Endodermal cell (in vitro differentiated cells): ENCODE data around the gene NPB. TPM values are rescaled to one million over a fixed set of nuclear protein-coding genes. Genes with fewer than 3 reads are reported as not detected.

Experiments
- DNase-seq: peaks from one replicate; pipeline ENCODE4 v3.0.0-alpha.2; 2017
- H3K27ac ChIP-seq: 2 replicates; pipeline ENCODE4 v1.5.1; 2013; ENCODE audit warnings: mild to moderate bottlenecking, low read depth, low read length, moderate library complexity
- H3K27me3 ChIP-seq: 2 replicates; pipeline ENCODE4 v1.6.1; 2013; ENCODE audit warnings: mild to moderate bottlenecking, low read length, moderate library complexity; ENCODE audit not compliant: insufficient read depth, control insufficient read depth, poor library complexity, severe bottlenecking
- H3K36me3 ChIP-seq: 2 replicates; pipeline ENCODE4 v1.7.0; 2013; ENCODE audit warnings: mild to moderate bottlenecking, low read length, moderate library complexity; ENCODE audit not compliant: control insufficient read depth, insufficient read depth
- H3K4me1 ChIP-seq: one replicate; pipeline ENCODE4 v1.7.0; 2013; ENCODE audit warnings: low read length; ENCODE audit not compliant: control insufficient read depth, insufficient read depth
- H3K4me3 ChIP-seq: 2 replicates; pipeline ENCODE4 v1.5.1; 2013; ENCODE audit warnings: mild to moderate bottlenecking, low read length, moderate library complexity
- H3K9ac ChIP-seq: 2 replicates; pipeline ENCODE4 v1.6.1; 2013; ENCODE audit warnings: mild to moderate bottlenecking, low read length, moderate library complexity; ENCODE audit not compliant: poor library complexity, severe bottlenecking; ENCODE audit errors: extremely low read depth
- H3K9me3 ChIP-seq: 2 replicates; pipeline ENCODE4 v1.6.1; 2013; ENCODE audit warnings: mild to moderate bottlenecking, low read length, moderate library complexity; ENCODE audit not compliant: control insufficient read depth
- H3K27ac Mint-ChIP-seq: 2 replicates; pipeline ENCODE4 v1.8.0; 2020; ENCODE audit warnings: mixed read lengths
- H3K27me3 Mint-ChIP-seq: 2 replicates; pipeline ENCODE4 v1.8.0; 2021; ENCODE audit warnings: mild to moderate bottlenecking, mixed read lengths; ENCODE audit not compliant: insufficient read depth
- H3K36me3 Mint-ChIP-seq: 2 replicates; pipeline ENCODE4 v1.8.0; 2020; ENCODE audit warnings: low read depth, mixed read lengths
- H3K4me1 Mint-ChIP-seq: 2 replicates; pipeline ENCODE4 v1.8.0; 2020; ENCODE audit warnings: mixed read lengths
- H3K4me3 Mint-ChIP-seq: 2 replicates; pipeline ENCODE4 v1.8.0; 2020; ENCODE audit warnings: mild to moderate bottlenecking, moderate library complexity, mixed read lengths
- H3K9me3 Mint-ChIP-seq: 2 replicates; pipeline ENCODE4 v1.8.0; 2020; ENCODE audit warnings: mild to moderate bottlenecking, mixed read lengths
- WGBS, 2 experiments: methylation state at CpG; one replicate each; pipeline versions ENCODE4 v1.1.5 to v1.1.7; 2013; ENCODE audit warnings: missing lambda C conversion rate in 2 of 2, mixed read lengths in 1 of 2; ENCODE audit not compliant: insufficient coverage in 1 of 2, insufficient read length in 1 of 2; 5-methylcytosine and 5-hydroxymethylcytosine counted together
- total RNA-seq, 2 donors: library from RNA; stranded (reverse); fragmentation: NEBNext Ultra II Directional in 1 of 2; extraction: Animal tissue kit (Norgen Biotek cat#: 25700) in 1 of 2; gene quantifications; 2 replicates in 1 of 2; 3 replicates in 1 of 2; pipeline ENCODE4 v1.2.1, GENCODE V29; 2021
- TF ChIP-seq, protein P1 (sequence below): fragments of 200-600 bp; sonication (generic); conservative IDR thresholded peaks from 2 replicates; pipeline ENCODE4 v1.5.0; 2021; ENCODE audit warnings: antibody characterized with exemption, mild to moderate bottlenecking

Gene NPB
- total RNA-seq, 2 donors from 2014 or later: 3.3 to 3.7 TPM

DNA sequence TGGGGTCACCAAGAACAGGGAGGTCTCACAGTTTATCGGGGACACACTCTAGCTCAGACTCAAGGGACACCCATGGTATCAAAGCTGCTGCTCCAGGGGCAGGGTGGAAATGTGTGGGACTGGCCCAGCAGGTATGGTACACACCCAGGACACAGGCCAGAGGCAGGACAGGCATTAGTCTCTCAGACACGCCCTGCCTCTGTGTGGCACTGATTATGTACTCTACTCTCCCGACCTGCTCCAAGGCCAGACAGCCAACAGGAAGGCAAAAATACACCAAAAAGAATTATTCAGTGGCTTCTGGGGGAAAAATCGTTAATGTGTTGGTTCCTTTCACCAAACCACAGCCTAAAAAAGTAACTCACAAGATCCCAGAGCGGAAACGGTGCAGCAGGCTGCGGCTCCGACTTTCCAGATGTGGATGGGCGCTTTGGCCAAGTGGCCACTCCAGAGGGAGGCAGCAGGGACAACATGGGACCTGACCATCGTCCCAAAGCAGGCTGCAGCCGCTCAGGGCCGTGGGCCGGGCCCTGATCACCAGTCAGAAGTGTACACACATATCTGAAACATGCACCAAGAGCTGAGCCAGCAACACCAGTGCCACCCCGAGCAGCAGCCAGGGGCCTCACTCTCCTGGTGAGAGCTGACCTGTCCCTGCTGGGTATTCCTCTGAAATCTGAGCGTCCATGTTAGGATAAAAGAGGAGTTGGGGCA, 17.0 kb downstream of the NPB start:
- H3K4me3 ChIP-seq: no peak overlapping the region
- peaks cover 46% of the 10 kb centered on the region for H3K36me3 Mint-ChIP-seq
- TF ChIP-seq, protein P1, sequence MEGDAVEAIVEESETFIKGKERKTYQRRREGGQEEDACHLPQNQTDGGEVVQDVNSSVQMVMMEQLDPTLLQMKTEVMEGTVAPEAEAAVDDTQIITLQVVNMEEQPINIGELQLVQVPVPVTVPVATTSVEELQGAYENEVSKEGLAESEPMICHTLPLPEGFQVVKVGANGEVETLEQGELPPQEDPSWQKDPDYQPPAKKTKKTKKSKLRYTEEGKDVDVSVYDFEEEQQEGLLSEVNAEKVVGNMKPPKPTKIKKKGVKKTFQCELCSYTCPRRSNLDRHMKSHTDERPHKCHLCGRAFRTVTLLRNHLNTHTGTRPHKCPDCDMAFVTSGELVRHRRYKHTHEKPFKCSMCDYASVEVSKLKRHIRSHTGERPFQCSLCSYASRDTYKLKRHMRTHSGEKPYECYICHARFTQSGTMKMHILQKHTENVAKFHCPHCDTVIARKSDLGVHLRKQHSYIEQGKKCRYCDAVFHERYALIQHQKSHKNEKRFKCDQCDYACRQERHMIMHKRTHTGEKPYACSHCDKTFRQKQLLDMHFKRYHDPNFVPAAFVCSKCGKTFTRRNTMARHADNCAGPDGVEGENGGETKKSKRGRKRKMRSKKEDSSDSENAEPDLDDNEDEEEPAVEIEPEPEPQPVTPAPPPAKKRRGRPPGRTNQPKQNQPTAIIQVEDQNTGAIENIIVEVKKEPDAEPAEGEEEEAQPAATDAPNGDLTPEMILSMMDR: no peak
- no peaks in the 10 kb centered on the region for H3K9me3 ChIP-seq
- no peaks in the 10 kb centered on the region for H3K27me3 Mint-ChIP-seq
- H3K4me1 ChIP-seq: peaks cover 8% of the 10 kb centered on the region
- no peaks in the 10 kb centered on the region for H3K27me3 ChIP-seq
- no peak for DNase-seq
- H3K9ac ChIP-seq: no peak overlapping the region
- peaks cover 13% of the 10 kb centered on the region for H3K4me1 Mint-ChIP-seq
- peak overlapping the region; percentile 70 for H3K27ac Mint-ChIP-seq
- H3K9me3 Mint-ChIP-seq: no peaks in the 10 kb centered on the region
- no peak overlapping the region for H3K27ac ChIP-seq
- peak overlapping the region; percentile 69 for H3K4me3 Mint-ChIP-seq
- WGBS, 2 experiments: 81 to 85% methylated on average over 4 to 15 of the region's 15 CpGs
- peaks cover 43% of the 10 kb centered on the region for H3K36me3 ChIP-seq

- Histone ChIP-seq H3K27me3 (no peaks in the 10 kb centered on the region), H3K27ac (no peak overlapping the region), H3K4me3 (no peak overlapping the region), H3K9ac (no peak overlapping the region), H3K36me3 (peaks cover 25% of the 10 kb centered on the region), H3K9me3 (no peaks in the 10 kb centered on the region), H3K4me1 (peaks cover 15% of the 10 kb centered on the region)
- H3K36me3 Mint-ChIP-seq: peaks cover 35% of the 10 kb centered on the region
- WGBS, 2 experiments: 95 to 97% methylated on average over 24 to 33 of the region's 33 CpGs
- TF ChIP-seq, protein P1: no peak
- no peaks in the 10 kb centered on the region for H3K9me3 Mint-ChIP-seq
- H3K4me1 Mint-ChIP-seq: peaks cover 28% of the 10 kb centered on the region
- no peak for DNase-seq
- H3K4me3 Mint-ChIP-seq: no peak overlapping the region
- H3K27me3 Mint-ChIP-seq: no peaks in the 10 kb centered on the region
- H3K27ac Mint-ChIP-seq: peak overlapping the region; percentile 72
Measured at GRCh38 chr17:81920612-81921536, 18.8 kb downstream of the NPB start.

GRCh38 chr17:81921537-81921862, 19.5 kb downstream of the NPB start:
- Histone ChIP-seq H3K27ac (no peak overlapping the region), H3K4me3 (no peak overlapping the region), H3K36me3 (peaks cover 21% of the 10 kb centered on the region), H3K4me1 (peaks cover 17% of the 10 kb centered on the region), H3K9me3 (no peaks in the 10 kb centered on the region), H3K9ac (no peak overlapping the region), H3K27me3 (no peaks in the 10 kb centered on the region)
- H3K36me3 Mint-ChIP-seq: peaks cover 32% of the 10 kb centered on the region
- no peak overlapping the region for H3K27ac Mint-ChIP-seq
- TF ChIP-seq, protein P1: no peak
- H3K4me1 Mint-ChIP-seq: peaks cover 33% of the 10 kb centered on the region
- no CpG with 5 or more reads among the region's 3 CpGs for WGBS, 2 experiments
- no peak overlapping the region for H3K4me3 Mint-ChIP-seq
- DNase-seq: no peak
- no peaks in the 10 kb centered on the region for H3K9me3 Mint-ChIP-seq
- no peaks in the 10 kb centered on the region for H3K27me3 Mint-ChIP-seq
